Liver (tissue), 3 donors: ENCODE measurements around the gene CASTOR1.

Experiments used
- ATF3 ChIP-seq: IDR thresholded peaks from 2 replicates; pipeline ENCODE4 v1.6.1; 2016; ENCODE audit warnings: antibody characterized with exemption
- CTCF ChIP-seq: fragments of 150-350 bp; IDR thresholded peaks from 2 replicates; pipeline ENCODE4 v1.5.1; 2017; ENCODE audit warnings: improper control_type of control experiment, low read depth, low read length; ENCODE audit not compliant: missing input control
- EGR1 ChIP-seq, 2 donors: IDR thresholded peaks; 2 replicates each; pipeline ENCODE4 v1.6.1; 2016 to 2018; ENCODE audit warnings: antibody characterized with exemption in 2 of 2, low read depth in 2 of 2
- FOXA1 ChIP-seq: IDR thresholded peaks from 2 replicates; pipeline ENCODE4 v1.6.1; 2016; ENCODE audit warnings: antibody characterized with exemption
- GABPA ChIP-seq, 2 donors: IDR thresholded peaks in 1 of 2; conservative IDR thresholded peaks in 1 of 2; 2 replicates each; pipeline ENCODE4 v1.6.1; 2016; ENCODE audit warnings: antibody characterized with exemption in 2 of 2, mild to moderate bottlenecking in 1 of 2, moderate library complexity in 1 of 2
- JUND ChIP-seq, 2 donors: IDR thresholded peaks; 2 replicates each; pipeline ENCODE4 v1.6.1; 2016; ENCODE audit warnings: antibody characterized with exemption in 2 of 2
- MAX ChIP-seq: IDR thresholded peaks from 2 replicates; pipeline ENCODE4 v1.6.1; 2016; ENCODE audit warnings: antibody characterized with exemption
- RAD21 ChIP-seq, 2 donors: IDR thresholded peaks; 2 replicates each; pipeline ENCODE4 v1.6.1; 2016; ENCODE audit warnings: antibody characterized with exemption in 2 of 2, mild to moderate bottlenecking in 2 of 2
- REST ChIP-seq: IDR thresholded peaks from 2 replicates; pipeline ENCODE4 v1.6.1; 2016; ENCODE audit warnings: antibody characterized with exemption, mild to moderate bottlenecking
- RXRA ChIP-seq, 2 donors: IDR thresholded peaks; 2 replicates each; pipeline ENCODE4 v1.6.1; 2017 to 2018; ENCODE audit warnings: antibody characterized with exemption in 2 of 2, mild to moderate bottlenecking in 1 of 2
- SP1 ChIP-seq: IDR thresholded peaks from 2 replicates; pipeline ENCODE4 v1.6.1; 2018; ENCODE audit warnings: antibody characterized with exemption, mild to moderate bottlenecking
- TAF1 ChIP-seq: conservative IDR thresholded peaks from 2 replicates; pipeline ENCODE4 v1.6.1; 2016; ENCODE audit warnings: antibody characterized with exemption, mild to moderate bottlenecking
- donor health status: healthy.
- donor health status: healthy.

- TF ChIP-seq EGR1 (IDR thresholded peaks at IDR 0.05; ENCODE audit: low read depth in 2 of 2) (no peak), CTCF (no peak), ATF3 (no peak), TAF1 (no peak), MAX (no peak), FOXA1 (no peak), RXRA (IDR thresholded peaks at IDR 0.05) (no peak), RAD21 (IDR thresholded peaks at IDR 0.05) (no peak), REST (no peak), SP1 (no peak), JUND (IDR thresholded peaks at IDR 0.05) (no peak), GABPA (IDR thresholded peaks at IDR 0.05 in 1 of 2, conservative IDR thresholded peaks at IDR 0.05 in 1 of 2) (no peak)
Observed at GRCh38 chr22:30335236-30335635, 45.9 kb upstream of the CASTOR1 start.
